GM23338 (cell line): Measurements from ENCODE around the gene FAM32A. TPM values are rescaled to one million over a fixed set of nuclear protein-coding genes. Genes with fewer than 3 reads are reported as not detected.

Experiments used
- ATAC-seq: fragments of 200-7000 bp; cut with Tn5 transposase; 3 replicates; pipeline ENCODE4 v1.9.1; 2020
- DNase-seq: peaks from one replicate; pipeline ENCODE4 v3.0.0-alpha.2; 2015; ENCODE audit warnings: low spot score
- H2AFZ ChIP-seq: fragments of 200-600 bp; sonication (generic); 2 replicates; pipeline ENCODE4 v1.8.0; 2016; ENCODE audit warnings: antibody characterized with exemption, mild to moderate bottlenecking, moderate library complexity
- H3F3A ChIP-seq: fragments of 200-600 bp; sonication (generic); replicated peaks from 2 replicates; pipeline ENCODE4 v1.8.0; 2017; ENCODE audit warnings: antibody characterized with exemption, mixed run types, low read depth
- H3K27ac ChIP-seq: fragments of 200-600 bp; sonication (generic); 2 replicates; pipeline ENCODE4 v1.6.1; 2016; ENCODE audit warnings: low read depth
- H3K27me3 ChIP-seq: fragments of 200-600 bp; sonication (generic); 2 replicates; pipeline ENCODE4 v1.8.0; 2016; ENCODE audit warnings: mild to moderate bottlenecking, mixed run types, moderate library complexity; ENCODE audit not compliant: insufficient read depth
- H3K36me3 ChIP-seq: fragments of 200-600 bp; sonication (generic); 2 replicates; pipeline ENCODE4 v1.8.0; 2016; ENCODE audit warnings: mild to moderate bottlenecking; ENCODE audit not compliant: insufficient read depth
- H3K4me1 ChIP-seq: fragments of 200-600 bp; sonication (generic); 2 replicates; pipeline ENCODE4 v1.8.0; 2016; ENCODE audit warnings: mild to moderate bottlenecking, moderate library complexity; ENCODE audit not compliant: insufficient read depth
- H3K4me2 ChIP-seq: fragments of 200-600 bp; sonication (generic); 2 replicates; pipeline ENCODE4 v1.7.1; 2017; ENCODE audit warnings: mixed run types
- H3K4me3 ChIP-seq: fragments of 200-600 bp; sonication (generic); 2 replicates; pipeline ENCODE4 v1.6.1; 2016; ENCODE audit warnings: mixed run types
- H3K79me2 ChIP-seq: fragments of 200-600 bp; sonication (generic); replicated peaks from 2 replicates; pipeline ENCODE4 v1.8.0; 2017; ENCODE audit warnings: mild to moderate bottlenecking; ENCODE audit not compliant: insufficient read depth
- H3K9me2 ChIP-seq: fragments of 200-600 bp; sonication (generic); 2 replicates; pipeline ENCODE4 v1.8.0; 2017; ENCODE audit not compliant: insufficient read depth
- H4K20me1 ChIP-seq: fragments of 200-600 bp; sonication (generic); replicated peaks from 2 replicates; pipeline ENCODE4 v1.8.0; 2017; ENCODE audit warnings: mild to moderate bottlenecking; ENCODE audit not compliant: insufficient read depth
- H3K27ac Mint-ChIP-seq: 2 replicates; pipeline ENCODE4 v1.8.0; 2020; ENCODE audit warnings: inconsistent platforms, mild to moderate bottlenecking, moderate library complexity, mixed read lengths
- H3K27me3 Mint-ChIP-seq: 3 replicates; pipeline ENCODE4 v1.8.0; 2022; ENCODE audit warnings: low read depth, mild to moderate bottlenecking, moderate library complexity, mixed read lengths, inconsistent platforms; ENCODE audit not compliant: insufficient read depth, poor library complexity
- H3K36me3 Mint-ChIP-seq: 3 replicates; pipeline ENCODE4 v1.8.0; 2021; ENCODE audit warnings: low read depth, mild to moderate bottlenecking, inconsistent platforms, moderate library complexity, mixed read lengths
- H3K4me1 Mint-ChIP-seq: 3 replicates; pipeline ENCODE4 v1.8.0; 2020; ENCODE audit warnings: mild to moderate bottlenecking, inconsistent platforms, mixed read lengths
- H3K4me3 Mint-ChIP-seq: 3 replicates; pipeline ENCODE4 v1.8.0; 2021; ENCODE audit warnings: moderate library complexity, mild to moderate bottlenecking, inconsistent platforms, mixed read lengths
- H3K9me3 Mint-ChIP-seq: 3 replicates; pipeline ENCODE4 v1.8.0; 2020; ENCODE audit warnings: moderate library complexity, mild to moderate bottlenecking, inconsistent platforms, mixed read lengths
- CREB1 ChIP-seq: fragments of 250-450 bp; sonication (Bioruptor Pico); IDR thresholded peaks from 2 replicates; pipeline ENCODE4 v1.5.0; 2020; ENCODE audit warnings: low read depth, mild to moderate bottlenecking, moderate library complexity
- CTCF ChIP-seq, 2 experiments: fragments of 200-600 bp in 1 of 2; sonication (generic) in 1 of 2; conservative IDR thresholded peaks; 2 replicates each; pipeline versions ENCODE4 v1.5.1 to v1.6.1; 2016 to 2017; ENCODE audit warnings: antibody characterized with exemption in 2 of 2, low read depth in 2 of 2, mild to moderate bottlenecking in 2 of 2, moderate library complexity in 1 of 2
- ETS1 ChIP-seq: IDR thresholded peaks from 2 replicates; pipeline ENCODE4 v1.6.1; 2016; ENCODE audit warnings: antibody characterized with exemption
- EZH2 ChIP-seq: fragments of 200-600 bp; sonication (generic); IDR thresholded peaks from one replicate; pipeline ENCODE4 v1.8.0; 2017; ENCODE audit warnings: antibody characterized with exemption, mild to moderate bottlenecking, low read depth; ENCODE audit not compliant: unreplicated experiment
- EZH2phosphoT487 ChIP-seq: fragments of 200-600 bp; sonication (generic); IDR thresholded peaks from one replicate; pipeline ENCODE4 v1.8.1; 2018; ENCODE audit warnings: antibody characterized with exemption; ENCODE audit not compliant: unreplicated experiment
- JUNB ChIP-seq: IDR thresholded peaks from one replicate; pipeline ENCODE4 v1.6.1; 2016; ENCODE audit warnings: antibody characterized with exemption; ENCODE audit not compliant: unreplicated experiment
- NANOG ChIP-seq: IDR thresholded peaks from 2 replicates; pipeline ENCODE4 v1.6.1; 2016; ENCODE audit warnings: antibody characterized with exemption, borderline replicate concordance
- POLR2AphosphoS5 ChIP-seq: IDR thresholded peaks from 2 replicates; pipeline ENCODE4 v1.6.1; 2016; ENCODE audit warnings: antibody characterized with exemption, low read depth
- STAT1 ChIP-seq: IDR thresholded peaks from one replicate; pipeline ENCODE4 v1.6.1; 2016; ENCODE audit warnings: antibody characterized with exemption; ENCODE audit not compliant: unreplicated experiment
- ZNF114 ChIP-seq: fragments of 250-450 bp; sonication (Bioruptor Pico); IDR thresholded peaks from 2 replicates; pipeline ENCODE4 v1.5.0; 2020; ENCODE audit warnings: mild to moderate bottlenecking, moderate library complexity
- ZNF331 ChIP-seq: fragments of 250-450 bp; sonication (Bioruptor Pico); IDR thresholded peaks from 2 replicates; pipeline ENCODE4 v1.5.0; 2020; ENCODE audit warnings: low read depth, mild to moderate bottlenecking, moderate library complexity
- polyA plus RNA-seq: library from polyadenylated mRNA; unstranded; fragments of >200 nt; fragmentation: Nextera tagmentation; extraction: Ambion mirVana; gene quantifications from 2 replicates; pipeline ENCODE4 v1.2.1, GENCODE V29; 2016
- total RNA-seq: library from RNA; depleted of rRNA; stranded (reverse); fragments of >200 nt; shearing (Covaris generic); gene quantifications from 2 replicates; pipeline ENCODE4 v1.2.3, GENCODE V29; 2014
- TF ChIP-seq, protein P1 (sequence below): IDR thresholded peaks from one replicate; pipeline ENCODE4 v1.6.1; 2018; ENCODE audit warnings: antibody characterized with exemption; ENCODE audit not compliant: unreplicated experiment
- TF ChIP-seq, protein P2 (sequence below): fragments of 250-450 bp; sonication (Bioruptor Pico); IDR thresholded peaks from 2 replicates; pipeline ENCODE4 v1.5.0; 2020; ENCODE audit warnings: mild to moderate bottlenecking, moderate library complexity

FAM32A gene
- total and polyA plus RNA-seq, 2 experiments from 2014 or later = 58.2 to 67.3 TPM

DNA sequence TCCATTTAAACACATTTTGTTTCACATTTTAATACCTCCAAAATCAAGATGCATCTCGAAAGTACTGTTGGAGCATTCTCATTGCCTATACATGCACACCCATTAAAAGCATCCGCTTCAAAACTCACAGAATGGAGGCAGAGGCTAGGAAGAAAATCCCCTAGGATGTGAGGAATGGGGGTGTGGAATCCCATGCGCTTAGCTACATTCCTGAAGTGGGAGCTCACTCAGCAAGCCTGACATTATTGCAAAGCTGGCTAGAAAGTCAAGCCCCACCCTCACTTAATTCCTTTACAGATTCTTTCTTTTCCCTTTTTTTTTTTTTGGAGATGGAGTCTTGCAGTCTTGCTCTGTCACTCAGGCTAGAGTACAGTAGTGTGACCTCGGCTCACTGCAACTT lies 4.6 kb upstream of the FAM32A start:
- no peak overlapping the region for H2AFZ ChIP-seq
- no peak overlapping the region for H3K4me2 ChIP-seq
- H4K20me1 ChIP-seq = no peaks in the 10 kb centered on the region
- no peaks in the 10 kb centered on the region for H3K79me2 ChIP-seq
- H3K36me3 ChIP-seq = no peaks in the 10 kb centered on the region
- no peaks in the 10 kb centered on the region for H3K9me2 ChIP-seq
- H3K27ac Mint-ChIP-seq = no peak overlapping the region
- no peaks in the 10 kb centered on the region for H3F3A ChIP-seq
- DNase-seq (peak; percentile 54), ATAC-seq (no peak)
- no peak overlapping the region for H3K27ac ChIP-seq
- H3K4me3 Mint-ChIP-seq = no peak overlapping the region
- H3K4me3 ChIP-seq = no peak overlapping the region
- H3K9me3 Mint-ChIP-seq = peaks cover 17% of the 10 kb centered on the region
- no peaks in the 10 kb centered on the region for H3K4me1 ChIP-seq
- H3K4me1 Mint-ChIP-seq = no peaks in the 10 kb centered on the region
- no peaks in the 10 kb centered on the region; the same call in 2 of the 3 replicates for H3K36me3 Mint-ChIP-seq
- H3K27me3 Mint-ChIP-seq = peaks cover 8% of the 10 kb centered on the region
- TF ChIP-seq, protein P1, sequence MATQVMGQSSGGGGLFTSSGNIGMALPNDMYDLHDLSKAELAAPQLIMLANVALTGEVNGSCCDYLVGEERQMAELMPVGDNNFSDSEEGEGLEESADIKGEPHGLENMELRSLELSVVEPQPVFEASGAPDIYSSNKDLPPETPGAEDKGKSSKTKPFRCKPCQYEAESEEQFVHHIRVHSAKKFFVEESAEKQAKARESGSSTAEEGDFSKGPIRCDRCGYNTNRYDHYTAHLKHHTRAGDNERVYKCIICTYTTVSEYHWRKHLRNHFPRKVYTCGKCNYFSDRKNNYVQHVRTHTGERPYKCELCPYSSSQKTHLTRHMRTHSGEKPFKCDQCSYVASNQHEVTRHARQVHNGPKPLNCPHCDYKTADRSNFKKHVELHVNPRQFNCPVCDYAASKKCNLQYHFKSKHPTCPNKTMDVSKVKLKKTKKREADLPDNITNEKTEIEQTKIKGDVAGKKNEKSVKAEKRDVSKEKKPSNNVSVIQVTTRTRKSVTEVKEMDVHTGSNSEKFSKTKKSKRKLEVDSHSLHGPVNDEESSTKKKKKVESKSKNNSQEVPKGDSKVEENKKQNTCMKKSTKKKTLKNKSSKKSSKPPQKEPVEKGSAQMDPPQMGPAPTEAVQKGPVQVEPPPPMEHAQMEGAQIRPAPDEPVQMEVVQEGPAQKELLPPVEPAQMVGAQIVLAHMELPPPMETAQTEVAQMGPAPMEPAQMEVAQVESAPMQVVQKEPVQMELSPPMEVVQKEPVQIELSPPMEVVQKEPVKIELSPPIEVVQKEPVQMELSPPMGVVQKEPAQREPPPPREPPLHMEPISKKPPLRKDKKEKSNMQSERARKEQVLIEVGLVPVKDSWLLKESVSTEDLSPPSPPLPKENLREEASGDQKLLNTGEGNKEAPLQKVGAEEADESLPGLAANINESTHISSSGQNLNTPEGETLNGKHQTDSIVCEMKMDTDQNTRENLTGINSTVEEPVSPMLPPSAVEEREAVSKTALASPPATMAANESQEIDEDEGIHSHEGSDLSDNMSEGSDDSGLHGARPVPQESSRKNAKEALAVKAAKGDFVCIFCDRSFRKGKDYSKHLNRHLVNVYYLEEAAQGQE = no peak
- TF ChIP-seq ZNF331 (CRISPR knock-in tag) = no peak
- TF ChIP-seq, protein P2, sequence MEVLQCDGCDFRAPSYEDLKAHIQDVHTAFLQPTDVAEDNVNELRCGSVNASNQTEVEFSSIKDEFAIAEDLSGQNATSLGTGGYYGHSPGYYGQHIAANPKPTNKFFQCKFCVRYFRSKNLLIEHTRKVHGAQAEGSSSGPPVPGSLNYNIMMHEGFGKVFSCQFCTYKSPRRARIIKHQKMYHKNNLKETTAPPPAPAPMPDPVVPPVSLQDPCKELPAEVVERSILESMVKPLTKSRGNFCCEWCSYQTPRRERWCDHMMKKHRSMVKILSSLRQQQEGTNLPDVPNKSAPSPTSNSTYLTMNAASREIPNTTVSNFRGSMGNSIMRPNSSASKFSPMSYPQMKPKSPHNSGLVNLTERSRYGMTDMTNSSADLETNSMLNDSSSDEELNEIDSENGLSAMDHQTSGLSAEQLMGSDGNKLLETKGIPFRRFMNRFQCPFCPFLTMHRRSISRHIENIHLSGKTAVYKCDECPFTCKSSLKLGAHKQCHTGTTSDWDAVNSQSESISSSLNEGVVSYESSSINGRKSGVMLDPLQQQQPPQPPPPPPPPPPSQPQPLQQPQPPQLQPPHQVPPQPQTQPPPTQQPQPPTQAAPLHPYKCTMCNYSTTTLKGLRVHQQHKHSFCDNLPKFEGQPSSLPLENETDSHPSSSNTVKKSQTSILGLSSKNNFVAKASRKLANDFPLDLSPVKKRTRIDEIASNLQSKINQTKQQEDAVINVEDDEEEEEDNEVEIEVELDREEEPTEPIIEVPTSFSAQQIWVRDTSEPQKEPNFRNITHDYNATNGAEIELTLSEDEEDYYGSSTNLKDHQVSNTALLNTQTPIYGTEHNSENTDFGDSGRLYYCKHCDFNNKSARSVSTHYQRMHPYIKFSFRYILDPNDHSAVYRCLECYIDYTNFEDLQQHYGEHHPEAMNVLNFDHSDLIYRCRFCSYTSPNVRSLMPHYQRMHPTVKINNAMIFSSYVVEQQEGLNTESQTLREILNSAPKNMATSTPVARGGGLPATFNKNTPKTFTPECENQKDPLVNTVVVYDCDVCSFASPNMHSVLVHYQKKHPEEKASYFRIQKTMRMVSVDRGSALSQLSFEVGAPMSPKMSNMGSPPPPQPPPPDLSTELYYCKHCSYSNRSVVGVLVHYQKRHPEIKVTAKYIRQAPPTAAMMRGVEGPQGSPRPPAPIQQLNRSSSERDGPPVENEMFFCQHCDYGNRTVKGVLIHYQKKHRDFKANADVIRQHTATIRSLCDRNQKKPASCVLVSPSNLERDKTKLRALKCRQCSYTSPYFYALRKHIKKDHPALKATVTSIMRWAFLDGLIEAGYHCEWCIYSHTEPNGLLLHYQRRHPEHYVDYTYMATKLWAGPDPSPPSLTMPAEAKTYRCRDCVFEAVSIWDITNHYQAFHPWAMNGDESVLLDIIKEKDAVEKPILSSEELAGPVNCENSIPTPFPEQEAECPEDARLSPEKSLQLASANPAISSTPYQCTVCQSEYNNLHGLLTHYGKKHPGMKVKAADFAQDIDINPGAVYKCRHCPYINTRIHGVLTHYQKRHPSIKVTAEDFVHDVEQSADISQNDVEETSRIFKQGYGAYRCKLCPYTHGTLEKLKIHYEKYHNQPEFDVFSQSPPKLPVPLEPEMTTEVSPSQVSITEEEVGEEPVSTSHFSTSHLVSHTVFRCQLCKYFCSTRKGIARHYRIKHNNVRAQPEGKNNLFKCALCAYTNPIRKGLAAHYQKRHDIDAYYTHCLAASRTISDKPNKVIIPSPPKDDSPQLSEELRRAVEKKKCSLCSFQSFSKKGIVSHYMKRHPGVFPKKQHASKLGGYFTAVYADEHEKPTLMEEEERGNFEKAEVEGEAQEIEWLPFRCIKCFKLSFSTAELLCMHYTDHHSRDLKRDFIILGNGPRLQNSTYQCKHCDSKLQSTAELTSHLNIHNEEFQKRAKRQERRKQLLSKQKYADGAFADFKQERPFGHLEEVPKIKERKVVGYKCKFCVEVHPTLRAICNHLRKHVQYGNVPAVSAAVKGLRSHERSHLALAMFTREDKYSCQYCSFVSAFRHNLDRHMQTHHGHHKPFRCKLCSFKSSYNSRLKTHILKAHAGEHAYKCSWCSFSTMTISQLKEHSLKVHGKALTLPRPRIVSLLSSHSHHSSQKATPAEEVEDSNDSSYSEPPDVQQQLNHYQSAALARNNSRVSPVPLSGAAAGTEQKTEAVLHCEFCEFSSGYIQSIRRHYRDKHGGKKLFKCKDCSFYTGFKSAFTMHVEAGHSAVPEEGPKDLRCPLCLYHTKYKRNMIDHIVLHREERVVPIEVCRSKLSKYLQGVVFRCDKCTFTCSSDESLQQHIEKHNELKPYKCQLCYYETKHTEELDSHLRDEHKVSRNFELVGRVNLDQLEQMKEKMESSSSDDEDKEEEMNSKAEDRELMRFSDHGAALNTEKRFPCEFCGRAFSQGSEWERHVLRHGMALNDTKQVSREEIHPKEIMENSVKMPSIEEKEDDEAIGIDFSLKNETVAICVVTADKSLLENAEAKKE = no peak
- no peak for TF ChIP-seq ETS1
- no peak for TF ChIP-seq CREB1 (CRISPR knock-in tag)
- TF ChIP-seq STAT1 = no peak
- no peak for TF ChIP-seq JUNB
- TF ChIP-seq ZNF114 (CRISPR knock-in tag) = no peak
- no peak for TF ChIP-seq POLR2AphosphoS5
- no peak for TF ChIP-seq CTCF (conservative IDR thresholded peaks at IDR 0.05; ENCODE audit: low read depth in 2 of 2)
- TF ChIP-seq EZH2 = no peak
- TF ChIP-seq EZH2phosphoT487 = no peak
- no peak for TF ChIP-seq NANOG
- no peaks in the 10 kb centered on the region for H3K27me3 ChIP-seq
